DND-41 (cell line): ENCODE results near the gene JADE2.
"Not testable (repeated sequence)": the region's sequence is repeated elsewhere in the genome, so short reads cannot be mapped to it uniquely, and the experiment has no call there.

Experiments used
- ATAC-seq: fragments of 200-7000 bp; cut with Tn5 transposase; 3 replicates; pipeline ENCODE4 v1.9.1; 2021; ENCODE audit warnings: low read depth; ENCODE audit not compliant: insufficient read depth
- DNase-seq: peaks from one replicate; pipeline ENCODE4 v3.0.0-alpha.2; 2020
- H2AFZ ChIP-seq: 2 replicates; pipeline ENCODE4 v1.6.0; 2012; ENCODE audit warnings: low read depth, low read length
- H3K27ac ChIP-seq: 2 replicates; pipeline ENCODE4 v1.5.1; 2012; ENCODE audit warnings: low read length, inconsistent platforms
- H3K27me3 ChIP-seq: fragments of 200-600 bp; sonication (generic); 2 replicates; pipeline ENCODE4 v1.6.0; 2012; ENCODE audit warnings: low read length, mild to moderate bottlenecking, inconsistent platforms; ENCODE audit not compliant: insufficient read depth, poor library complexity
- H3K36me3 ChIP-seq: 2 replicates; pipeline ENCODE4 v1.5.1; 2012; ENCODE audit warnings: low read length, inconsistent platforms; ENCODE audit not compliant: insufficient read depth
- H3K4me1 ChIP-seq: 2 replicates; pipeline ENCODE4 v1.5.1; 2012; ENCODE audit warnings: mild to moderate bottlenecking, low read length; ENCODE audit not compliant: insufficient read depth
- H3K4me2 ChIP-seq: 2 replicates; pipeline ENCODE4 v1.6.0; 2012; ENCODE audit warnings: mild to moderate bottlenecking, moderate library complexity, low read length, inconsistent platforms; ENCODE audit not compliant: insufficient read depth
- H3K4me3 ChIP-seq, 2 experiments: fragments of 200-600 bp in 1 of 2; shearing (Covaris generic) in 1 of 2; 2 replicates each; pipeline ENCODE4 v1.5.1; 2012 to 2016; ENCODE audit warnings: inconsistent platforms in 2 of 2, low read length in 2 of 2, mild to moderate bottlenecking in 2 of 2, low read depth in 1 of 2, moderate library complexity in 1 of 2
- H3K79me2 ChIP-seq: 2 replicates; pipeline ENCODE4 v1.6.0; 2012; ENCODE audit warnings: low read length, inconsistent platforms; ENCODE audit not compliant: insufficient read depth
- H3K9ac ChIP-seq: 2 replicates; pipeline ENCODE4 v1.6.0; 2012; ENCODE audit warnings: low read depth, mild to moderate bottlenecking, inconsistent platforms, low read length, moderate library complexity
- H3K9me3 ChIP-seq: 2 replicates; pipeline ENCODE4 v1.5.1; 2012; ENCODE audit warnings: low read length, moderate library complexity, mild to moderate bottlenecking, inconsistent platforms; ENCODE audit not compliant: insufficient read depth, severe bottlenecking
- H4K20me1 ChIP-seq: 2 replicates; pipeline ENCODE4 v1.6.0; 2012; ENCODE audit warnings: low read length; ENCODE audit not compliant: insufficient read depth
- CTCF ChIP-seq: IDR thresholded peaks from 2 replicates; pipeline ENCODE4 v1.5.1; 2012; ENCODE audit warnings: borderline replicate concordance, low read length, moderate library complexity, mild to moderate bottlenecking; ENCODE audit not compliant: poor library complexity, severe bottlenecking; ENCODE audit errors: extremely low read depth
- EZH2 ChIP-seq: IDR thresholded peaks from 3 replicates; pipeline ENCODE4 v1.6.1; 2012; ENCODE audit warnings: borderline replicate concordance, low read depth, mild to moderate bottlenecking, moderate library complexity, low read length, inconsistent platforms; ENCODE audit not compliant: severe bottlenecking

JADE2 gene

GRCh38 chr5:134551901-134552300, 26.4 kb downstream of the JADE2 start:
- Histone ChIP-seq H3K79me2 (peaks cover 30% of the 10 kb centered on the region), H4K20me1 (peaks cover 62% of the 10 kb centered on the region), H3K9me3 (no peaks in the 10 kb centered on the region), H3K4me2 (no peak overlapping the region), H3K27me3 (no peaks in the 10 kb centered on the region), H3K27ac (no peak overlapping the region), H3K36me3 (peaks cover 90% of the 10 kb centered on the region), H3K4me1 (no peaks in the 10 kb centered on the region), H2AFZ (no peak overlapping the region), H3K9ac (no peak overlapping the region), H3K4me3 (no peak overlapping the region)
- ATAC-seq, result no peak
- no peak for DNase-seq
- TF ChIP-seq EZH2 (no peak), CTCF (no peak)

GRCh38 chr5:134552301-134552700, 26.8 kb downstream of the JADE2 start:
- no peaks in the 10 kb centered on the region for H3K4me1 ChIP-seq
- peaks cover 87% of the 10 kb centered on the region for H3K36me3 ChIP-seq
- DNase-seq, result no peak
- peaks cover 28% of the 10 kb centered on the region for H3K79me2 ChIP-seq
- no peaks in the 10 kb centered on the region for H3K9me3 ChIP-seq
- H4K20me1 ChIP-seq, result peaks cover 63% of the 10 kb centered on the region
- H3K4me2 ChIP-seq, result no peak overlapping the region
- ATAC-seq, result no peak
- no peaks in the 10 kb centered on the region for H3K27me3 ChIP-seq
- H3K4me3 ChIP-seq, result no peak overlapping the region
- TF ChIP-seq CTCF (no peak), EZH2 (no peak)
- no peak overlapping the region for H2AFZ ChIP-seq
- H3K9ac ChIP-seq, result no peak overlapping the region
- H3K27ac ChIP-seq, result no peak overlapping the region

- Histone ChIP-seq H3K36me3 (peaks cover 83% of the 10 kb centered on the region), H4K20me1 (peaks cover 60% of the 10 kb centered on the region), H3K79me2 (peaks cover 24% of the 10 kb centered on the region)
- H3K27me3 ChIP-seq, H3K9me3 ChIP-seq, ATAC-seq, H3K9ac ChIP-seq, H2AFZ ChIP-seq, H3K27ac ChIP-seq, H3K4me2 ChIP-seq, H3K4me3 ChIP-seq, DNase-seq, H3K4me1 ChIP-seq: not testable (repeated sequence)
Measured at GRCh38 chr5:134552716-134553115, 27.2 kb downstream of the JADE2 start.

- H3K4me1 ChIP-seq, result no peaks in the 10 kb centered on the region
- TF ChIP-seq CTCF (no peak), EZH2 (no peak)
- peaks cover 76% of the 10 kb centered on the region for H3K36me3 ChIP-seq
- H3K4me2 ChIP-seq, result no peak overlapping the region
- H4K20me1 ChIP-seq, result peaks cover 55% of the 10 kb centered on the region
- no peak overlapping the region for H3K9ac ChIP-seq
- no peak for DNase-seq
- no peaks in the 10 kb centered on the region for H3K9me3 ChIP-seq
- peaks cover 16% of the 10 kb centered on the region for H3K79me2 ChIP-seq
- H3K4me3 ChIP-seq, result no peak overlapping the region
- no peak for ATAC-seq
- H3K27me3 ChIP-seq, result no peaks in the 10 kb centered on the region
- H3K27ac ChIP-seq, result no peak overlapping the region
- no peak overlapping the region for H2AFZ ChIP-seq
Measured at GRCh38 chr5:134553821-134554267, 28.4 kb downstream of the JADE2 start.
